ENCODE results near the gene MBP. TPM values are rescaled to one million over a fixed set of nuclear protein-coding genes. Genes with fewer than 3 reads are reported as not detected.

MBP gene
- total RNA-seq, 1 donor from 2014 or later: 90.6 TPM

DNA sequence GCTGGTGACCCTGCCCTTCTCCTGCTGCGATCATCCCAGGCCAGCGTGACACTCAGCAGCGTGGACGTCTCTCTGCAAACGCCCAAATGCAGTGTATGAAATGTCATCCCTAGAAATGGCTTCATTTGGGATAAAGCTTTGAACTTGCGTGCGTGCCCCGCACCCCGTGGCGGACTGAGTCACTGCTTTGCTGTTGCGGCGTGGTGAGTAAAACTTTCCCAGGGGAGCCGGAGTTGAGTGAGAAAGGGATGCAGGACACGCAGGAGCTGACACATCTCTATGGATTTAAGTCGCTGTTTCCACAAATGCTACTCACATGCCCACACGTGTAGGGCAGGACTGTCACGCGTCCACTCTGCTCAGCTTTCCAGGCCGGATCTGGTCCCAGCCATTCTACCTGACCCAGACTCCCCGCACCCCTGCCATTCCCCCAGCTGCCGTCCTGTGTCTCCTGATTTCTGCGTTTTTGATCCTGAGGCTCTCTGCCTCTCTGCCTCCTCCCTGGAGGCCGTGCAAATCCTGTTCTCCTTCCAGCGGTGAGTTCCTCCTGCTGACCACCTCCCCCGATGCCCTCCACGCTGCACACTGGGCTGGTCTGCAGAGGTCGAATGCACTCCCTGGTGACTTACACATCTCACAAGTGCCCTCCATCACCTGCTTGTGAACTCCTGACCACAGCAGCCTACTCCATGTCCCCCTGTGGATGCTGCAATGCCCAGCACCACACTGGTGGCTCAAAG is 88.9 kb downstream of the MBP start:
- no peak for ATAC-seq
- Histone ChIP-seq H3K4me3 (no peak overlapping the region), H3K27ac (no peak overlapping the region), H3K36me3 (peaks cover 26% of the 10 kb centered on the region), H3K4me1 (peaks cover 5% of the 10 kb centered on the region), H3K9me3 (no peaks in the 10 kb centered on the region), H3K27me3 (ENCODE audit: low read depth) (no peaks in the 10 kb centered on the region)
- TF ChIP-seq, protein P1, sequence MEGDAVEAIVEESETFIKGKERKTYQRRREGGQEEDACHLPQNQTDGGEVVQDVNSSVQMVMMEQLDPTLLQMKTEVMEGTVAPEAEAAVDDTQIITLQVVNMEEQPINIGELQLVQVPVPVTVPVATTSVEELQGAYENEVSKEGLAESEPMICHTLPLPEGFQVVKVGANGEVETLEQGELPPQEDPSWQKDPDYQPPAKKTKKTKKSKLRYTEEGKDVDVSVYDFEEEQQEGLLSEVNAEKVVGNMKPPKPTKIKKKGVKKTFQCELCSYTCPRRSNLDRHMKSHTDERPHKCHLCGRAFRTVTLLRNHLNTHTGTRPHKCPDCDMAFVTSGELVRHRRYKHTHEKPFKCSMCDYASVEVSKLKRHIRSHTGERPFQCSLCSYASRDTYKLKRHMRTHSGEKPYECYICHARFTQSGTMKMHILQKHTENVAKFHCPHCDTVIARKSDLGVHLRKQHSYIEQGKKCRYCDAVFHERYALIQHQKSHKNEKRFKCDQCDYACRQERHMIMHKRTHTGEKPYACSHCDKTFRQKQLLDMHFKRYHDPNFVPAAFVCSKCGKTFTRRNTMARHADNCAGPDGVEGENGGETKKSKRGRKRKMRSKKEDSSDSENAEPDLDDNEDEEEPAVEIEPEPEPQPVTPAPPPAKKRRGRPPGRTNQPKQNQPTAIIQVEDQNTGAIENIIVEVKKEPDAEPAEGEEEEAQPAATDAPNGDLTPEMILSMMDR (IDR thresholded peaks at IDR 0.05): no peak
- no peak for DNase-seq
- intact Hi-C loops (cut with DNase I): no loop called here

DNA sequence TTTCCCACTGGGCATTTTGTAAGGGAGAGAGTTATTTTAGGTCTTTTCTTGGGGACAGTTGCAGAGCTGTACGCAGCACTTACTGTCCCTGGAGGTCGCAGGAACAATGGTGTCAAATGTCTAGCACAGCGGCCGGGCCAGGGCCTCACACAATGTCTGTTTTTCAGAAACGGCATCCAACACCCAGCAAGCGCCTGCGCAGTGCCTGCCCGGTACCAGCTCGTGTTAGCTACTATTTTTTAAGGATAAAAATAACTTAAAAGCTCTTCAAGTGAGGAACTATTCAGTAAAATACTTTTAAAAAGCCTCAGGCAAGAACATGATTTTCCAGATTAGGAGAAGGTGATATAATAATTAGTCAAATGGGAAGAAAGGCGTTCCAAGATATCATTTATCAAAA is 90.0 kb downstream of the MBP start:
- no peaks in the 10 kb centered on the region for H3K27me3 ChIP-seq (ENCODE audit: low read depth)
- peaks cover 25% of the 10 kb centered on the region for H3K36me3 ChIP-seq
- H3K9me3 ChIP-seq: no peaks in the 10 kb centered on the region
- intact Hi-C loops (cut with DNase I): no loop called here
- no peak overlapping the region for H3K4me3 ChIP-seq
- no peak for DNase-seq
- ATAC-seq: no peak
- H3K4me1 ChIP-seq: peaks cover 5% of the 10 kb centered on the region
- TF ChIP-seq, protein P1 (IDR thresholded peaks at IDR 0.05): no peak
- H3K27ac ChIP-seq: no peak overlapping the region

DNA sequence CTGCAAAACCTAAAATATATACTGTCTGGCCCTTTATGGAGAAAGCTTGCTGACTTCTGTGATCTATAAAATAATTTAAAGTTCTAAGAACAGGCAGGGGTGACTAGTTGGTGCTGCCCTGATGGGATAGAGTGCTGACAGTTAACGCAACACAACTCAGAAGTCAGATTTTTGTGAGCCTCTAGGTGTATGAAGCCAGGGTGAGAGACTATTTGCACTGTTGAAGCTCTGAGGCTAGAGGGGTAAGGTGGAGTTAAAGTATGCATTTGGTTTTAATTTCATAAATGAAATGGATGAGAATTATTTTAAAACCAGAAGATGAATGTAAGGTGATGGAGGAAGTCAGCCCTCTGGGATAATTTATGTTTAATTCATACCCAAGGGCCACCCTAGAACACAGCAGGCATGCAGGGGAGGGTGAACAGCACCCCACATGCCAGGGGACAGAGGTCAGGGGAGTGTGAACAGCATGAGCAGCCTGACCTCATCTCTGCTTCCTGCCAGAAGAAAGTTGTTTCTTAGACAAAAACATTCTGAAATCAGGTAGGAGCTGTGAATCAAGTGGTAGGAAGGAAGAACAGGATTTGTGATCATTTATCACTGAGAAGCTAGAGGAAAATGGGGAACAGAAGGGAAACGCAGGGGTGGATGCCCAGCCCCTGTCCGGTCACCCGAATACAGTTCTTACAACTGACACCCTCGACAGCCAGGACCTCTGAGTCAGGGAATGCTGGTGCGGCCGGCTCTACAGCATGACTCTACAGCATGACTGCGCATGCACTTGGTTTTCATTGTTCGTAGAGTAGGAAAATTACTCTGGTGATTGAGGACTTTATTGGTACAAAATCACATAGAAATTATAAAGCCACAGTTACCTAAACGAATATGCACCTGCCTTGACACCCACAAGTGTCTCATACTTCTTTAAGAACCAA is 93.1 kb downstream of the MBP start:
- TF ChIP-seq, protein P1 (IDR thresholded peaks at IDR 0.05): no peak
- H3K27ac ChIP-seq: no peak overlapping the region
- H3K4me3 ChIP-seq: no peak overlapping the region
- intact Hi-C loops (cut with DNase I): no loop called here
- H3K4me1 ChIP-seq: peaks cover 5% of the 10 kb centered on the region
- DNase-seq (no peak), ATAC-seq (no peak)
- no peaks in the 10 kb centered on the region for H3K9me3 ChIP-seq
- H3K27me3 ChIP-seq (ENCODE audit: low read depth): no peaks in the 10 kb centered on the region
- H3K36me3 ChIP-seq: peaks cover 4% of the 10 kb centered on the region

DNA sequence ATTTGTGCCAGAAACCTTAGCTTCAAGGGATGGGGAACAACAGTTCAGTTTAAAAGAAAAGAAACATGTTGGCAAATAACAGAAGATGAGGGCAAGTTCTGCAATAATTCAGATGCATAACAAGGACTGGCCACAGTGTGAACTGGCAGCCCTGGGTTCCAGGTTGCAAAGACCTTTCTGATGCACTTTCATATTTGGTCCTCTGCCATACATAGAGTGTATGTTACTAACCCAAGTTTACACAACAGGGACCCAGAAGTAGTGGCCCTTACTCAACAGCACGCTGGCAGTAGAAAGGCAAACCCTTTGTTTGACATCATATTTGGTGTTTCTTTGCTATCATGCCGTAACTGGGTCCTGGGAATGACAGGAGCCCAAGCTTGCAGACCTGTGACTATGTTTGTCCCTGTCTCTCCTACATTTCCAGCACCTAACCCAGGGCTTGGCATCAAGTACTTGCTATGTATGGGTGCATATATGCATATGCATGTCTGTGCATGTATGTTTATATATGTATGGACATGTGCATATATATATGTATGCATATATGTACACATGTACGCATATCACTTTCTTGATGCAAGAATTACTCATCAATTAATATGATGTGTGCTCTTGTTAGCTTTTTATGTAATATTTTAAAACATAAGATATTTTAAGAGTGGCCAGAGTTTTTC is 94.3 kb downstream of the MBP start:
- no peak for ATAC-seq
- peaks cover 5% of the 10 kb centered on the region for H3K4me1 ChIP-seq
- H3K27me3 ChIP-seq (ENCODE audit: low read depth): no peaks in the 10 kb centered on the region
- TF ChIP-seq, protein P1 (IDR thresholded peaks at IDR 0.05): no peak
- intact Hi-C loops (cut with DNase I): no loop called here
- no peak for DNase-seq
- no peaks in the 10 kb centered on the region for H3K36me3 ChIP-seq
- no peak overlapping the region for H3K4me3 ChIP-seq
- H3K27ac ChIP-seq: no peak overlapping the region
- no peaks in the 10 kb centered on the region for H3K9me3 ChIP-seq

DNA sequence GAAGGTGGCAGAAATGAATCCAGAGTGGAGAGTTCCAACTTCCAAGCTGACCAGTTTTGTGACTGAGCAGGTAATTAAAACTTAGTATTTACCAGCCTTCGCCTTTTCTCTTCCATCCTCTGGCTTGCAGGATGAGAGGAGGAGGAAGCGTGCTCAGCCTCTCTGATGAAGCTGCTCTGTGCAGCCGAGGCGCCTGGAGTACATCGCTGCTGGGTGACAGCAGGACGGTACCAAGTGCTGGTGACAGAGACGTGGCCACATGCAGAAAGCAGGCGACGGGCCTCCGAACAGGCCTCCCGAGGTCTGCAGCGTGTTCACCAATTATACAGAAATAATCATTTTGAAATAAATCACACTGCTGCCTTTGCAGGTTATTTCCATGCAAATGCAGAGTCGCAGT is 95.0 kb downstream of the MBP start:
- H3K36me3 ChIP-seq: no peaks in the 10 kb centered on the region
- no peaks in the 10 kb centered on the region for H3K9me3 ChIP-seq
- TF ChIP-seq, protein P1 (IDR thresholded peaks at IDR 0.05): no peak
- H3K27me3 ChIP-seq (ENCODE audit: low read depth): no peaks in the 10 kb centered on the region
- H3K4me1 ChIP-seq: peaks cover 5% of the 10 kb centered on the region
- ATAC-seq (no peak), DNase-seq (no peak)
- intact Hi-C loops (cut with DNase I): no loop called here
- H3K4me3 ChIP-seq: no peak overlapping the region
- no peak overlapping the region for H3K27ac ChIP-seq

All from lower lobe of right lung (tissue), 2 donors.